Stimulated activated effector memory CD8-positive, alpha-beta T cell treated with anti-CD3 and anti-CD28 coated beads, Interleukin-12 subunit alpha, Interleukin-12 subunit beta, amount 100 ng/mL, for 72 hours (primary cell): ENCODE measurements around the gene CRADD.

ENCODE experiments used
- ATAC-seq: fragments of 150-1000 bp; cut with Tn5 transposase; 2 replicates; pipeline ENCODE4 v1.10.0; 2021
- DNase-seq, 2 donors: peaks; one replicate each; pipeline ENCODE4 v3.0.0; 2021 to 2022; ENCODE audit warnings: low spot score in 2 of 2
- H3K27ac Mint-ChIP-seq: one replicate; pipeline ENCODE4 v1.8.0; 2022; ENCODE audit warnings: mild to moderate bottlenecking, mixed read lengths
- H3K36me3 Mint-ChIP-seq: one replicate; pipeline ENCODE4 v1.8.0; 2022; ENCODE audit warnings: mild to moderate bottlenecking, mixed read lengths
- H3K4me1 Mint-ChIP-seq: one replicate; pipeline ENCODE4 v1.8.0; 2022; ENCODE audit warnings: mixed read lengths
- H3K4me3 Mint-ChIP-seq: one replicate; pipeline ENCODE4 v1.8.0; 2022; ENCODE audit warnings: mild to moderate bottlenecking, mixed read lengths
- H3K9me3 Mint-ChIP-seq: one replicate; pipeline ENCODE4 v1.8.0; 2022; ENCODE audit warnings: mixed read lengths

CRADD gene

GRCh38 chr12:93824514-93825500, 147.6 kb downstream of the CRADD start:
- no peaks in the 10 kb centered on the region for H3K4me1 Mint-ChIP-seq
- H3K9me3 Mint-ChIP-seq: no peaks in the 10 kb centered on the region
- ATAC-seq (no peak), DNase-seq (no peak)
- no peak overlapping the region for H3K27ac Mint-ChIP-seq
- H3K4me3 Mint-ChIP-seq: no peak overlapping the region
- H3K36me3 Mint-ChIP-seq: no peaks in the 10 kb centered on the region

GRCh38 chr12:93825501-93825888, 148.3 kb downstream of the CRADD start:
- no peaks in the 10 kb centered on the region for H3K36me3 Mint-ChIP-seq
- H3K4me1 Mint-ChIP-seq: no peaks in the 10 kb centered on the region
- ATAC-seq (no peak), DNase-seq (no peak)
- no peak overlapping the region for H3K4me3 Mint-ChIP-seq
- H3K27ac Mint-ChIP-seq: no peak overlapping the region
- no peaks in the 10 kb centered on the region for H3K9me3 Mint-ChIP-seq

DNA sequence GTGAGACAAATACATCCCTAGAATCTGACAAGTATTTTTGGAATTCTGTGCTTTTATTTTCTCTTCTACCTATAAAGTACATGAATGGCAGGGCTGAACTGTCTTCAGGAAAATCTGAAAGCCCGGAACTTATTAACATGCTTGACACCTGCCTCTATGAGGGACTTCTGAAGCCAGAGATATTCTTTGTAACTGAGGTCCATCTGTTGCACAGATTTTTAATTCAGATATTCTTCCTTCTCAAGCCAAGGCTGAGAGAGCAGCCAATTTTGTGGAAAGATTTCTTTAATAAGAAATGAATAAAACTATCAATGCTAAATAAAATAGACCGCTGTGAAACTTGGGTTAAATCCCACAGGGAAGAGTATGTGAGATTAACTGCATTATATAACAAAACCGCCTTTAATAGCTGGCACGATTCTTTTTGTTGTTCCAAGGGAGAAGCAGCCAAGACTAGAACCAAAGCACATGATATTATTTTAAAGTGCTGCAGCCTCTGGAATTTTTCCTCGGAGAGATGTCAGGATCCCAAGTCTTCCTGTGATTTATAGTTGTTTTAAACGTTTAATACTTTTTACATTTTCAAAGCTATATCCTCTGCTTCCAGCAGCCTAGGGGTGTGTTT, 148.9 kb downstream of the CRADD start:
- no peaks in the 10 kb centered on the region for H3K4me1 Mint-ChIP-seq
- H3K9me3 Mint-ChIP-seq: no peaks in the 10 kb centered on the region
- H3K27ac Mint-ChIP-seq: no peak overlapping the region
- no peak for ATAC-seq
- no peak for DNase-seq
- no peak overlapping the region for H3K4me3 Mint-ChIP-seq
- H3K36me3 Mint-ChIP-seq: no peaks in the 10 kb centered on the region

DNA sequence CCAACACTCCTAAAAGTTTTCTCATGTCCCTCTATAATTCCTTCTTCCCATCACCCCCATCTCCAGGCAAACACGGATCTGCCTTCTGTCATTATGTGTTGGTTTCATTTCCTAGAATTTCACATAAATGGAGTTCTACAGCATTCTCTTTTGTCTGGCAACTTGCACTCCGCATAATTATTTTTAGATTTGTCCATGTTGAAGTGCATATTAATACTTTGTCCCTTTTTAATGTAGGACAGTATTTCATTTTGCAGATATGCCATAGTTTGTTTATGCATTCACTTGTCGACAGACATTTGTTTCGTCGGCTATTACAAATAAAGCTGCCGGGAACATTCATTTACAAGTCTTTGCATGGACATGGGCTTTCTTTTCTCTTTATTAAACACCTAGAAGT, 150.0 kb downstream of the CRADD start:
- ATAC-seq: no peak
- Mint-ChIP-seq H3K4me1 (no peaks in the 10 kb centered on the region), H3K9me3 (no peaks in the 10 kb centered on the region)

DNA sequence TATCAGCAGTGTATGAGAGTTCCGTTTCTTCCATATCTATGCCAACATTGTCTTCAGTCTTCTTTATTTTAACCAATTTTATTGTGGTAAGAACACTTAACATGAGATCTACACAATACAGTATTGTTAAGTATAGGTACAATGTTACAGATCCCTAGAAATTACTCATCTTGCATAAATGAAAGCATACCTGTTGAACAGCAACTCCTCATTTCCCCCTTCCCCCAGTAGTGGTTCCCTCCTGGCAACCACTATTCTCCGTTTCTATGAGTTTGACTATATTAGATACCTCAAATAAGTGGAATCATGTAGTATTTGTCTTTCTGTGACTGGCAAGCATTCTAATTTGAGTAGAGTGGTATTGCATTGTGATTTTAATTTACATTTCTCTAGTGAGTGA, 150.5 kb downstream of the CRADD start:
- Mint-ChIP-seq H3K4me1 (no peaks in the 10 kb centered on the region), H3K36me3 (no peaks in the 10 kb centered on the region), H3K4me3 (no peak overlapping the region), H3K9me3 (no peaks in the 10 kb centered on the region), H3K27ac (no peak overlapping the region)
- DNase-seq: no peak
- ATAC-seq: no peak

More for the DNA sequence above, 150.0 kb downstream of the CRADD start:
- H3K4me3 Mint-ChIP-seq: no peak overlapping the region
- no peak overlapping the region for H3K27ac Mint-ChIP-seq
- no peak for DNase-seq
- H3K36me3 Mint-ChIP-seq: no peaks in the 10 kb centered on the region

- DNase-seq: no peak
- Mint-ChIP-seq H3K36me3 (no peaks in the 10 kb centered on the region), H3K27ac (no peak overlapping the region), H3K4me1 (no peaks in the 10 kb centered on the region), H3K4me3 (no peak overlapping the region), H3K9me3 (no peaks in the 10 kb centered on the region)
- ATAC-seq: no peak
Observed at GRCh38 chr12:93829016-93829415, 151.8 kb downstream of the CRADD start.

GRCh38 chr12:93831374-93831773, 154.2 kb downstream of the CRADD start:
- Mint-ChIP-seq H3K9me3 (no peaks in the 10 kb centered on the region), H3K27ac (no peak overlapping the region), H3K36me3 (no peaks in the 10 kb centered on the region), H3K4me1 (no peaks in the 10 kb centered on the region), H3K4me3 (no peak overlapping the region)
- ATAC-seq (no peak), DNase-seq (no peak)

DNA sequence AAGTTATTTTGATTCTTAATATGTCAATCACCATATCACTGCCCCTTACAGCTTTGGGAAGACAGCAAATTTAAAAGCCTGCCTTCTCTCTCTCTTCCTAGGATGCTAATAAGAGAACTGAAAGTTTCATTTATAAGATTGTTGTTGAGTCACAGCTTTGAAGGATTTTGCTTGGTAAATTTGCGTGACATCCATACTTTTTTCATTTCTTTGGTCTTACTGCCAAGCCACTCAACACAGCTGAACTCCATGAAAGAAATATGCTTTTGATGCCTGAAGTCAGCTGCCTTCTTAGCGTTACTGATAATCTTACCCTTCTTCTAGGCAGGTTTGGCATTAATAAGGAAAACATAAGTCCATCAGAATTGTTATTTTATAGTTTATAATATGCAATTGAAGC, 155.0 kb downstream of the CRADD start:
- Mint-ChIP-seq H3K36me3 (no peaks in the 10 kb centered on the region), H3K9me3 (no peaks in the 10 kb centered on the region), H3K4me1 (no peaks in the 10 kb centered on the region), H3K27ac (no peak overlapping the region), H3K4me3 (no peak overlapping the region)
- no peak for DNase-seq
- ATAC-seq: no peak

- no peak for DNase-seq
- no peaks in the 10 kb centered on the region for H3K36me3 Mint-ChIP-seq
- H3K4me3 Mint-ChIP-seq: no peak overlapping the region
- no peaks in the 10 kb centered on the region for H3K9me3 Mint-ChIP-seq
- H3K4me1 Mint-ChIP-seq: no peaks in the 10 kb centered on the region
- no peak for ATAC-seq
- H3K27ac Mint-ChIP-seq: no peak overlapping the region
Observed at GRCh38 chr12:93833946-93834345, 156.8 kb downstream of the CRADD start.

- Mint-ChIP-seq H3K4me3 (no peak overlapping the region), H3K4me1 (no peaks in the 10 kb centered on the region), H3K36me3 (no peaks in the 10 kb centered on the region), H3K27ac (no peak overlapping the region), H3K9me3 (no peaks in the 10 kb centered on the region)
- no peak for ATAC-seq
- DNase-seq: no peak
Observed at GRCh38 chr12:93836620-93837260, 159.6 kb downstream of the CRADD start.

DNA sequence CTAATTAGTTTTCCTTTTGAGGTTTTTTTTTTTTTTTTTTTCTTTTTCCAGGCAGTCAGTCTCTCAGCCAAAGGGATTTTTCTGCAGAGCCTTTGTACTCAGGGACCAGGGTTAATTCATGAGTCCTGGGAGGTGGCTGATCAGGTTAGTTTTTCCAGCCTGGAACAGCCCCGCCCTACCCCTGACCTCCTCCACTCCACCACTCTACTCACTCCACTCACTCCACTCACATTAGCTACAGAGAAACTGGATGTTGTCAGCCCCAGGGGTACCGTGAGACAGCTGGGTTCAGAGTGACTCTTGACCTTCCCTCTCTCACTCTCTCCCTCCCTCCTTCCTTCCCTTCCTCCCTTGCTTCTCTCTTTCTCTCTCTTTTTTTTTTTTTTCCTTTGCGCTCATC, 161.0 kb downstream of the CRADD start:
- no peaks in the 10 kb centered on the region for H3K4me1 Mint-ChIP-seq
- no peak for ATAC-seq
- H3K27ac Mint-ChIP-seq: no peak overlapping the region
- H3K4me3 Mint-ChIP-seq: no peak overlapping the region
- no peak for DNase-seq
- no peaks in the 10 kb centered on the region for H3K36me3 Mint-ChIP-seq
- H3K9me3 Mint-ChIP-seq: no peaks in the 10 kb centered on the region

GRCh38 chr12:93839064-93839463, 161.9 kb downstream of the CRADD start:
- DNase-seq (no peak), ATAC-seq (no peak)
- no peaks in the 10 kb centered on the region for H3K4me1 Mint-ChIP-seq
- H3K9me3 Mint-ChIP-seq: no peaks in the 10 kb centered on the region
- no peaks in the 10 kb centered on the region for H3K36me3 Mint-ChIP-seq
- H3K27ac Mint-ChIP-seq: no peak overlapping the region
- no peak overlapping the region for H3K4me3 Mint-ChIP-seq

DNA sequence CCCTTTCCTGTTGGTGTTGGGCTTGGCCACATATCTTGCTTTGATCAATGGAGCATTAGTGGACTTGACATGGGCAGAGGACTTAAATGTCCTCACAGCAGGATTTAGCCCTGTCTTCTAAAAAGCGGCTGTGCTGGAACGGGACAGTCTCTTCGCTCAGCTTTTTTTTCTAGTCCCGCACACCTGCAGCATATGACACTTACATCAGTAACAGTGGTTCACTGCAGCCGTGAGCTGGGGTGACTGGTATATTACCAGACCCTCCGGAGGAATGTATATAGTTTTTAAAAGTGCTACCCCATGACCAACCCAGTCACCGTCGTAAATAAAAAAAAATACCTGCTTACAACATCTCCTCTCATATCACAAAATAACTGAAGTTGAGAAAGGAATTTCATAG, 164.5 kb downstream of the CRADD start:
- Mint-ChIP-seq H3K4me1 (peaks cover 7% of the 10 kb centered on the region), H3K4me3 (no peak overlapping the region), H3K36me3 (no peaks in the 10 kb centered on the region), H3K27ac (no peak overlapping the region), H3K9me3 (no peaks in the 10 kb centered on the region)
- DNase-seq (no peak), ATAC-seq (no peak)

GRCh38 chr12:93844164-93844784, 167.1 kb downstream of the CRADD start:
- Mint-ChIP-seq H3K4me1 (peaks cover 31% of the 10 kb centered on the region), H3K4me3 (no peak overlapping the region), H3K27ac (peak overlapping the region; percentile 9), H3K36me3 (peaks cover 11% of the 10 kb centered on the region), H3K9me3 (no peaks in the 10 kb centered on the region)
- DNase-seq: no peak
- no peak for ATAC-seq

DNA sequence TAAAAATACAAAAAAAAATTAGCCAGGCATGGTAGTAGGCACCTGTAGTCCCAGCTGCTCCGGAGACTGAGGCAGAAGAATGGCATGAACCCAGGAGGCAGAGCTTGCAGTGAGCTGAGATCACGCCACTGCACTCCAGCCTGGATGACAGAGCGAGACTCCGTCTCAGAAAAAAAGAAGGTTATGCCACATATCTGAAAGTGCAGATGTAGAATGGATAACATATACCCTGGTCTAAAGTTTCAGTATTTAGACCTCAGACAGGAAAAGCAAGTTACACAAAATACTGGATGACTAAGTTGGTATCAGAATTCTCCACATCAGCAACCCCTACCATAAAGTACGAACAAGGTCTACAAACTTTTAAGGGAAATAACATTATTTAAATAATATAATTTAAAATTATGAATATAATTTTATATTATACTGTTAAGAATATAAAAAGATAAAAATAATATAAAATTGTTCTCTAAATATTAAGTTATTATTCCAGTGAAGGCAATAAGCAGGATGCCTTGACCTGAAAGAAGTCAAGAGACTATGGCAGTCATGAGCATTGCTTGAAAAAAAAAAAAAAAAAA, 169.9 kb downstream of the CRADD start:
- H3K4me3 Mint-ChIP-seq: peak overlapping the region; percentile 18
- peaks cover 16% of the 10 kb centered on the region for H3K36me3 Mint-ChIP-seq
- H3K4me1 Mint-ChIP-seq: peaks cover 43% of the 10 kb centered on the region
- no peak for DNase-seq
- ATAC-seq: peak; percentile 70
- H3K27ac Mint-ChIP-seq: peak overlapping the region; percentile 55
- H3K9me3 Mint-ChIP-seq: no peaks in the 10 kb centered on the region
